ENCODE results near the gene NCOR2.

NCOR2 gene

GRCh38 chr12:124556074-124556466 lies 11.3 kb downstream of the NCOR2 start:
- no peak for TF ChIP-seq CTCF (IDR thresholded peaks at IDR 0.05; ENCODE audit: low read depth, low read length)
- H3K4me3 ChIP-seq (ENCODE audit: low read depth, low read length) = no peak overlapping the region

GRCh38 chr12:124555168-124556073 lies 12.0 kb downstream of the NCOR2 start:
- no peak overlapping the region for H3K4me3 ChIP-seq (ENCODE audit: low read depth, low read length)
- TF ChIP-seq CTCF (IDR thresholded peaks at IDR 0.05; ENCODE audit: low read depth, low read length) = no peak

GRCh38 chr12:124554429-124555029 lies 12.9 kb downstream of the NCOR2 start:
- no peak overlapping the region for H3K4me3 ChIP-seq (ENCODE audit: low read depth, low read length)
- TF ChIP-seq CTCF (IDR thresholded peaks at IDR 0.05; ENCODE audit: low read depth, low read length) = no peak

GRCh38 chr12:124553862-124554428 lies 13.5 kb downstream of the NCOR2 start:
- no peak for TF ChIP-seq CTCF (IDR thresholded peaks at IDR 0.05; ENCODE audit: low read depth, low read length)
- H3K4me3 ChIP-seq (ENCODE audit: low read depth, low read length) = no peak overlapping the region

DNA sequence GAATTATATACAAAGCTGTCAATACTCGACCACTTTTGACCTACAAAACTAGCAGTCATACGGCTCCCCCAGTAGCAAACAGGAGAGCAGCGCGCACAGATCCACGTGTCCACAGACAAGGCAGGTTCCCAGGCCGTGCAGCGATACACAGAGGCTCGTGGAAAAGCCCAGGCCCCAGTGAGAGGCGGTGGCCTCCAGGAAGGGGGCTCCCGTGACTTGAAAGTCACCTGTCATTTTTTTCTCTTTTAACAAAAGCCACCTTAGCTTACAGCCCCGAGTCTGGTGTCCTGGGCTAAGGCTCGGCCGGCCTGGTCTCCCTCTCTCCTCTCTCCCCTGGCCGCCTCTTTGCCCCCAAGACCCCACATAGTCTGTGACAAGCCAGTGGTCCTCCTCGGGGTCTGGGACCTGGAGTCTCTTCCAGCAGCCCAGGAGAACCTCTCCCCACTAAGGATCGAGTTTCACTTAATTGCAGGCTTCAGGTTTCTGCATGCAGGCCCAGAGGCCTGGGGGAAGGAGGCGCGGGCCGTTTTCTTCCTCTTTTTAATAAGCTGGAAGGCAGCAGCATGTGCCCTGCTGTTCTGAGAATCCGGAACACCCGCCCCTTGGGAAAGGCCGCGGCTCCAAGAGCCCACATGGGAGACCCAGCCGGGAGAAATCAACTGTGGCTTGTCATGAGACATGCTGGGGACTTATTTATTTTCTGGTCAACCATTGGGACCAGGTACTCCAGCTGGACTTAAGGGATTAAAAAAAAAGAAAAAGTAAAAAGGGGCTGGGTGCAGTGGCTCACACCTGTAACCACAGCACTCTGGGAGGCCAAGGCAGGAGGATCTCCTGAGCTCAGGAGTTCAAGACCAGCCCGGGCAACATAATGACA lies 15.9 kb downstream of the NCOR2 start:
- no peak overlapping the region for H3K4me3 ChIP-seq (ENCODE audit: low read depth, low read length)
- TF ChIP-seq CTCF (IDR thresholded peaks at IDR 0.05; ENCODE audit: low read depth, low read length) = no peak

- H3K4me3 ChIP-seq (ENCODE audit: low read depth, low read length) = no peak overlapping the region
- no peak for TF ChIP-seq CTCF (IDR thresholded peaks at IDR 0.05; ENCODE audit: low read depth, low read length)
Observed at GRCh38 chr12:124550123-124551089, 17.0 kb downstream of the NCOR2 start.
